ENCODE data around the gene NPC2. TPM values are rescaled to one million over a fixed set of nuclear protein-coding genes. Genes with fewer than 3 reads are reported as not detected.

The NPC2 gene
- total RNA-seq, 2 experiments from 2014 or later: 32.5 to 36.8 TPM

- TF ChIP-seq, protein P1, sequence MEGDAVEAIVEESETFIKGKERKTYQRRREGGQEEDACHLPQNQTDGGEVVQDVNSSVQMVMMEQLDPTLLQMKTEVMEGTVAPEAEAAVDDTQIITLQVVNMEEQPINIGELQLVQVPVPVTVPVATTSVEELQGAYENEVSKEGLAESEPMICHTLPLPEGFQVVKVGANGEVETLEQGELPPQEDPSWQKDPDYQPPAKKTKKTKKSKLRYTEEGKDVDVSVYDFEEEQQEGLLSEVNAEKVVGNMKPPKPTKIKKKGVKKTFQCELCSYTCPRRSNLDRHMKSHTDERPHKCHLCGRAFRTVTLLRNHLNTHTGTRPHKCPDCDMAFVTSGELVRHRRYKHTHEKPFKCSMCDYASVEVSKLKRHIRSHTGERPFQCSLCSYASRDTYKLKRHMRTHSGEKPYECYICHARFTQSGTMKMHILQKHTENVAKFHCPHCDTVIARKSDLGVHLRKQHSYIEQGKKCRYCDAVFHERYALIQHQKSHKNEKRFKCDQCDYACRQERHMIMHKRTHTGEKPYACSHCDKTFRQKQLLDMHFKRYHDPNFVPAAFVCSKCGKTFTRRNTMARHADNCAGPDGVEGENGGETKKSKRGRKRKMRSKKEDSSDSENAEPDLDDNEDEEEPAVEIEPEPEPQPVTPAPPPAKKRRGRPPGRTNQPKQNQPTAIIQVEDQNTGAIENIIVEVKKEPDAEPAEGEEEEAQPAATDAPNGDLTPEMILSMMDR (IDR thresholded peaks at IDR 0.05): no peak
- ChIA-PET CTCF (no interaction called here), POLR2A (no interaction called here)
- H3K4me1 ChIP-seq (ENCODE audit: insufficient read depth, low read length): peaks cover 4% of the 10 kb centered on the region
- H3K27ac ChIP-seq (ENCODE audit: low read depth in 1 of 2, low read length in 2 of 2): no peak overlapping the region
- no peak overlapping the region for H3K4me3 Mint-ChIP-seq
- H3K36me3 Mint-ChIP-seq (ENCODE audit: low read depth): no peaks in the 10 kb centered on the region
- peaks cover 0 to 10% of the 10 kb centered on the region in 2 experiments for H3K9me3 ChIP-seq (ENCODE audit: control insufficient read depth in 1 of 2, insufficient read depth in 1 of 2, low read length in 2 of 2)
- no peaks in the 10 kb centered on the region for H3K4me1 Mint-ChIP-seq (ENCODE audit: low read depth)
- H3K4me3 ChIP-seq (ENCODE audit: low read length): no peak overlapping the region
- H3K9me3 Mint-ChIP-seq: no peaks in the 10 kb centered on the region
- DNase-seq: no peak
- H3K36me3 ChIP-seq (ENCODE audit: insufficient read depth, low read length): no peaks in the 10 kb centered on the region
- H3K27me3 ChIP-seq (ENCODE audit: control insufficient read depth in 1 of 2, insufficient read depth in 2 of 2, low read length in 2 of 2): peaks cover 20 to 33% of the 10 kb centered on the region in 2 experiments
- H3K27ac Mint-ChIP-seq: no peak overlapping the region
- peaks cover 66% of the 10 kb centered on the region for H3K27me3 Mint-ChIP-seq
- no peak for ATAC-seq (ENCODE audit: poor library complexity)
- intact Hi-C loops (cut with DNase I, micrococcal nuclease): no loop called here
These were observed 63.1 kb downstream of the NPC2 start for GRCh38 chr14:74429991-74430390.

Other genes starting within 250 kb of the NPC2 start
- 10 to 100 TPM; 59.6 to 63.0 TPM for gene ABCD4, start 190.4 kb downstream of the NPC2 start, total RNA-seq
- gene VRTN, start 144.8 kb downstream of the NPC2 start, total RNA-seq: not detected
- not detected for gene SYNDIG1L, start 67.1 kb downstream of the NPC2 start, total RNA-seq
- gene ISCA2, start 460 bp upstream of the NPC2 start, total RNA-seq: 10 to 100 TPM; 22.5 to 23.7 TPM
- under 1 TPM; 0.45 to 0.47 TPM for gene LTBP2, start 118.9 kb upstream of the NPC2 start, total RNA-seq
- gene AREL1, start 219.8 kb upstream of the NPC2 start, total RNA-seq: 10 to 100 TPM; 30.6 to 35.9 TPM
- 10 to 100 TPM; 31.9 to 32.9 TPM for gene FCF1, start 219.8 kb upstream of the NPC2 start, total RNA-seq

Measured in CD4-positive, alpha-beta T cell (primary cell).